Measurements from ENCODE around the gene PLEKHM2. TPM values are rescaled to one million over a fixed set of nuclear protein-coding genes. Genes with fewer than 3 reads are reported as not detected.

The PLEKHM2 gene
- total RNA-seq, 1 experiment from 2014 or later, result 38.5 TPM

DNA sequence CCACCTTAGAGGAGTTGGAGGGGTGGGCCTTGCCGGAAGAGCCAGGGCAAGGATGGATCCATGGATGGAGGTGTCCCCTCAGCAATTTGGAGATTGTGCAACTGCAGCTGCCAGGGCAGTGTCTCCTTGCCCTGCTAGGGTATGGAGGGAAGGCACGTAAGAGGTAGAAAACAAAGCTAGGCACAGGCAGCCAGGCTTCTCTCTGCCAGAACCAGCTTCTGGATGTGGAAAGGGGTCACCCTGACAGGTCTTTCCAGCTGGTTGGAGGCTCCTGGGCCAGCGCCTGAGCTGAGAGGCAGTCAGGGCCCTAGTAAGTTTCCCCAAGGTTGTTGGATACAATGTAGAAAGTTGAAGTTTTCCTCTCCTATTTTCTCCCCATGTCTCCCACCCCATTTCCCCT is 36.7 kb downstream of the PLEKHM2 start:
- no peak overlapping the region for H3K9ac ChIP-seq (ENCODE audit: low read length)
- ChIA-PET RAD21 (ENCODE audit: low non-redundant PET in 1 of 2, low total read pairs in 2 of 2, uncharacterized antibody in 2 of 2, unreplicated experiment in 2 of 2) (no interaction called here), CTCF (no interaction called here), POLR2A (no interaction called here)
- intact Hi-C loops (cut with micrococcal nuclease), result no loop called here
- no peak overlapping the region for H2AFZ ChIP-seq (ENCODE audit: low read depth, low read length, poor library complexity, severe bottlenecking)
- H3K27me3 ChIP-seq (ENCODE audit: insufficient read depth, low read length), result no peaks in the 10 kb centered on the region
- no peaks in the 10 kb centered on the region for H3K79me2 ChIP-seq (ENCODE audit: insufficient read depth, low read length)
- H3K9me3 ChIP-seq (ENCODE audit: control insufficient read depth in 1 of 2, insufficient read depth in 1 of 2, low read depth in 1 of 2, low read length in 2 of 2), result no peaks in the 10 kb centered on the region
- no peak overlapping the region for H3K27ac ChIP-seq (ENCODE audit: low read depth, low read length)
- no peak for DNase-seq (ENCODE audit: low read depth, low spot score)
- no peaks in the 10 kb centered on the region for H4K20me1 ChIP-seq (ENCODE audit: insufficient read depth)
- peaks cover 0 to 3% of the 10 kb centered on the region in 2 experiments; a peak in 1 of 4 replicates for H3K36me3 ChIP-seq (ENCODE audit: control insufficient read depth in 1 of 2, insufficient read depth in 2 of 2, low read length in 2 of 2)
- no TSS peak for BruUV-seq (replicated peaks)
- H3K4me1 ChIP-seq (ENCODE audit: control insufficient read depth in 1 of 2, insufficient read depth in 2 of 2, low read length in 2 of 2), result no peaks in the 10 kb centered on the region
- no peak for ATAC-seq
- H3K9me2 ChIP-seq (ENCODE audit: insufficient read depth), result no peaks in the 10 kb centered on the region
- H3K4me2 ChIP-seq (ENCODE audit: low read length), result no peak overlapping the region
- TF ChIP-seq SRF (IDR thresholded peaks at IDR 0.05; ENCODE audit: low read depth), result no peak
- TF ChIP-seq, protein P1, sequence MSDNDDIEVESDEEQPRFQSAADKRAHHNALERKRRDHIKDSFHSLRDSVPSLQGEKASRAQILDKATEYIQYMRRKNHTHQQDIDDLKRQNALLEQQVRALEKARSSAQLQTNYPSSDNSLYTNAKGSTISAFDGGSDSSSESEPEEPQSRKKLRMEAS (IDR thresholded peaks at IDR 0.05), result no peak
- TF ChIP-seq JUND (IDR thresholded peaks at IDR 0.05), result no peak
- TF ChIP-seq ZFX (IDR thresholded peaks at IDR 0.05), result no peak
- TF ChIP-seq ZNF274 (IDR thresholded peaks at IDR 0.05; ENCODE audit: low read depth, low read length), result no peak
- no peak for TF ChIP-seq CEBPB (IDR thresholded peaks at IDR 0.05; ENCODE audit: low read depth)
- TF ChIP-seq, protein P2, sequence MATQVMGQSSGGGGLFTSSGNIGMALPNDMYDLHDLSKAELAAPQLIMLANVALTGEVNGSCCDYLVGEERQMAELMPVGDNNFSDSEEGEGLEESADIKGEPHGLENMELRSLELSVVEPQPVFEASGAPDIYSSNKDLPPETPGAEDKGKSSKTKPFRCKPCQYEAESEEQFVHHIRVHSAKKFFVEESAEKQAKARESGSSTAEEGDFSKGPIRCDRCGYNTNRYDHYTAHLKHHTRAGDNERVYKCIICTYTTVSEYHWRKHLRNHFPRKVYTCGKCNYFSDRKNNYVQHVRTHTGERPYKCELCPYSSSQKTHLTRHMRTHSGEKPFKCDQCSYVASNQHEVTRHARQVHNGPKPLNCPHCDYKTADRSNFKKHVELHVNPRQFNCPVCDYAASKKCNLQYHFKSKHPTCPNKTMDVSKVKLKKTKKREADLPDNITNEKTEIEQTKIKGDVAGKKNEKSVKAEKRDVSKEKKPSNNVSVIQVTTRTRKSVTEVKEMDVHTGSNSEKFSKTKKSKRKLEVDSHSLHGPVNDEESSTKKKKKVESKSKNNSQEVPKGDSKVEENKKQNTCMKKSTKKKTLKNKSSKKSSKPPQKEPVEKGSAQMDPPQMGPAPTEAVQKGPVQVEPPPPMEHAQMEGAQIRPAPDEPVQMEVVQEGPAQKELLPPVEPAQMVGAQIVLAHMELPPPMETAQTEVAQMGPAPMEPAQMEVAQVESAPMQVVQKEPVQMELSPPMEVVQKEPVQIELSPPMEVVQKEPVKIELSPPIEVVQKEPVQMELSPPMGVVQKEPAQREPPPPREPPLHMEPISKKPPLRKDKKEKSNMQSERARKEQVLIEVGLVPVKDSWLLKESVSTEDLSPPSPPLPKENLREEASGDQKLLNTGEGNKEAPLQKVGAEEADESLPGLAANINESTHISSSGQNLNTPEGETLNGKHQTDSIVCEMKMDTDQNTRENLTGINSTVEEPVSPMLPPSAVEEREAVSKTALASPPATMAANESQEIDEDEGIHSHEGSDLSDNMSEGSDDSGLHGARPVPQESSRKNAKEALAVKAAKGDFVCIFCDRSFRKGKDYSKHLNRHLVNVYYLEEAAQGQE (IDR thresholded peaks at IDR 0.05; ENCODE audit: low read depth), result no peak
- TF ChIP-seq POLR2AphosphoS5 (IDR thresholded peaks at IDR 0.05; ENCODE audit: low read depth, low read length), result no peak
- TF ChIP-seq ELF1 (IDR thresholded peaks at IDR 0.05; ENCODE audit: borderline replicate concordance, low read depth), result no peak
- no peak for TF ChIP-seq TCF7L2 (IDR thresholded peaks at IDR 0.05; ENCODE audit: borderline replicate concordance, extremely low read depth, insufficient read depth, insufficient read length)
- no peak for TF ChIP-seq RAD21 (IDR thresholded peaks at IDR 0.05; ENCODE audit: low read depth)
- TF ChIP-seq CBX3 (IDR thresholded peaks at IDR 0.05; ENCODE audit: low read depth), result no peak
- TF ChIP-seq, protein P3, sequence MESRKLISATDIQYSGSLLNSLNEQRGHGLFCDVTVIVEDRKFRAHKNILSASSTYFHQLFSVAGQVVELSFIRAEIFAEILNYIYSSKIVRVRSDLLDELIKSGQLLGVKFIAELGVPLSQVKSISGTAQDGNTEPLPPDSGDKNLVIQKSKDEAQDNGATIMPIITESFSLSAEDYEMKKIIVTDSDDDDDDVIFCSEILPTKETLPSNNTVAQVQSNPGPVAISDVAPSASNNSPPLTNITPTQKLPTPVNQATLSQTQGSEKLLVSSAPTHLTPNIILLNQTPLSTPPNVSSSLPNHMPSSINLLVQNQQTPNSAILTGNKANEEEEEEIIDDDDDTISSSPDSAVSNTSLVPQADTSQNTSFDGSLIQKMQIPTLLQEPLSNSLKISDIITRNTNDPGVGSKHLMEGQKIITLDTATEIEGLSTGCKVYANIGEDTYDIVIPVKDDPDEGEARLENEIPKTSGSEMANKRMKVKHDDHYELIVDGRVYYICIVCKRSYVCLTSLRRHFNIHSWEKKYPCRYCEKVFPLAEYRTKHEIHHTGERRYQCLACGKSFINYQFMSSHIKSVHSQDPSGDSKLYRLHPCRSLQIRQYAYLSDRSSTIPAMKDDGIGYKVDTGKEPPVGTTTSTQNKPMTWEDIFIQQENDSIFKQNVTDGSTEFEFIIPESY (IDR thresholded peaks at IDR 0.05; ENCODE audit: extremely low read depth, insufficient replicate concordance, low read length), result no peak
- no peak for TF ChIP-seq SP1 (IDR thresholded peaks at IDR 0.05; ENCODE audit: low read depth)
- no peak for TF ChIP-seq EZH2 (IDR thresholded peaks at IDR 0.05)
- no peak for TF ChIP-seq POLR2A (IDR thresholded peaks at IDR 0.05; ENCODE audit: borderline replicate concordance, extremely low read depth, insufficient read depth, insufficient read length)
- TF ChIP-seq YY1 (IDR thresholded peaks at IDR 0.05; ENCODE audit: extremely low read depth, insufficient replicate concordance, low read depth, low read length), result no peak
- no peak overlapping the region for H3K4me3 ChIP-seq (replicated peaks in 1 of 2; ENCODE audit: low read depth in 1 of 2, low read length in 2 of 2)

Measured in HCT116 (cell line).